ENCODE measurements around the gene ORM2.

Gene ORM2

DNA sequence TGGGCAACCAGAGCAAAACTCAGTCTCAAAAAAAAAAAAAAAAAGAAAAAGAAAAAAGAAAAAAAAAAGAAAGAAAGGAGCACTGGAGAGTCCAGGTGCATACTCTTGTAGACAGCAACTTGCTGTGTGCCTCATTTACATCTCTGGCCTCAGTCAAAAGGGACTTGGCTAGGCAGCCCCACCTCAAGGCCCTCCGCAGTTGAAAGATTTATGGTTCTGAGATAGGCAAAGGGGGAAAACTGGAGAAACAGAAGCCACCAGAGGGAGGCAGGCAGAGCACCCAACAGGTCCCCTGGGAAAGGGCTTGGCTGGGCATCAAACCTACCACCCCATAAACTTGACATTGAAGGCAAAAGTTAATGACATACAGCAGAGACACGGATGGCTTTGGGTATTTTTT lies 6.1 kb downstream of the ORM2 start:
- H2BK15ac ChIP-seq (ENCODE audit: low read depth, poor library complexity, severe bottlenecking), result no peak overlapping the region
- no peak overlapping the region for H4K8ac ChIP-seq (ENCODE audit: low read length)
- H3K79me1 ChIP-seq (replicated peaks; ENCODE audit: low read length, poor library complexity, severe bottlenecking), result peaks cover 1% of the 10 kb centered on the region
- H3K4me2 ChIP-seq (ENCODE audit: low read length, poor library complexity, severe bottlenecking), result no peak overlapping the region
- H3K4me1 ChIP-seq (ENCODE audit: control insufficient read depth, insufficient read depth, low read depth, low read length), result no peaks in the 10 kb centered on the region
- no peak overlapping the region for H3K4ac ChIP-seq (ENCODE audit: low read depth in 1 of 2, low read length in 2 of 2)
- no peaks in the 10 kb centered on the region for H3K9me3 ChIP-seq (ENCODE audit: control insufficient read depth, low read length)
- no peak overlapping the region for H2BK12ac ChIP-seq (ENCODE audit: low read length in 2 of 2)
- H4K91ac ChIP-seq (ENCODE audit: low read length), result no peak overlapping the region
- no peak overlapping the region for H3K23ac ChIP-seq (ENCODE audit: low read length in 2 of 2)
- no peak overlapping the region for H2AK5ac ChIP-seq (ENCODE audit: low read length, severe bottlenecking)
- no peak for DNase-seq
- H2BK120ac ChIP-seq (ENCODE audit: low read depth, low read length), result no peak overlapping the region
- no peak overlapping the region for H3K4me3 ChIP-seq (ENCODE audit: insufficient read depth in 1 of 2, low read depth in 1 of 2, low read length in 2 of 2)
- H3K36me3 ChIP-seq (ENCODE audit: control insufficient read depth in 1 of 2, insufficient read depth in 2 of 2, low read depth in 1 of 2, low read length in 2 of 2), result peaks cover 41 to 54% of the 10 kb centered on the region in 2 experiments
- no peak overlapping the region for H3K18ac ChIP-seq (ENCODE audit: low read depth in 1 of 2, low read length in 2 of 2)
- WGBS, result 93% methylated on average over 2 of the region's 2 CpGs
- H3K14ac ChIP-seq (ENCODE audit: low read length in 2 of 2), result no peak overlapping the region
- H3K9ac ChIP-seq (ENCODE audit: low read length), result no peak overlapping the region
- H3K27ac ChIP-seq (ENCODE audit: low read length, poor library complexity, severe bottlenecking), result no peak overlapping the region
- no peak overlapping the region for H2BK5ac ChIP-seq (ENCODE audit: low read depth, low read length, poor library complexity, severe bottlenecking)
- H2AFZ ChIP-seq (ENCODE audit: low read depth, low read length), result no peak overlapping the region
- peaks cover 0 to 1% of the 10 kb centered on the region in 2 experiments for H3K27me3 ChIP-seq (ENCODE audit: control insufficient read depth in 1 of 2, insufficient read depth in 1 of 2, low read length in 2 of 2)

DNA sequence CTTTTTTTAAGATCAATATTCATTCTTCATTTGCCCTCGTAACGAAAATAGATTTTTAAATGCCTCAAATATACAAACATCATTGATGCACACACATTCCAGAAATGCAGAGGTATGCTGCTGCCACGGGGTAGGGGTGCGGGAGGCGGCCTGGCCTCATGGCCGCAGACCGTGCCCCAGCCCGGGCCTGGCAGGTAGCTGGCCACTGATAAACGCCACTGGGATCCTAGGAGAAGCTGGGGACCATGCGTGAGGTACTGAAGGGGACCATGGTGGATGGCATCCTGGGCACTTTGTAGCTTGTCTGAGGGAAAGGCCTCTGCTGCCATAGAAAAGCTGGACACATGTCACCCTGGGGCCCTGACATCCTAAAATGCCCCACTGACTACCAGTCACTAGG lies 6.5 kb downstream of the ORM2 start:
- no peak for DNase-seq
- Histone ChIP-seq H3K27me3 (ENCODE audit: control insufficient read depth in 1 of 2, insufficient read depth in 1 of 2, low read length in 2 of 2) (no peaks in the 10 kb centered on the region), H2AK5ac (ENCODE audit: low read length, severe bottlenecking) (no peak overlapping the region), H3K9ac (ENCODE audit: low read length) (no peak overlapping the region), H3K18ac (ENCODE audit: low read depth in 1 of 2, low read length in 2 of 2) (no peak overlapping the region), H2BK12ac (ENCODE audit: low read length in 2 of 2) (no peak overlapping the region), H4K91ac (ENCODE audit: low read length) (no peak overlapping the region), H3K27ac (ENCODE audit: low read length, poor library complexity, severe bottlenecking) (no peak overlapping the region), H3K4me3 (ENCODE audit: insufficient read depth in 1 of 2, low read depth in 1 of 2, low read length in 2 of 2) (no peak overlapping the region), H3K79me1 (replicated peaks; ENCODE audit: low read length, poor library complexity, severe bottlenecking) (peaks cover 1% of the 10 kb centered on the region), H3K4me1 (ENCODE audit: control insufficient read depth, insufficient read depth, low read depth, low read length) (no peaks in the 10 kb centered on the region), H2AFZ (ENCODE audit: low read depth, low read length) (no peak overlapping the region), H3K9me3 (ENCODE audit: control insufficient read depth, low read length) (no peaks in the 10 kb centered on the region), H3K23ac (ENCODE audit: low read length in 2 of 2) (no peak overlapping the region), H3K14ac (ENCODE audit: low read length in 2 of 2) (no peak overlapping the region), H2BK15ac (ENCODE audit: low read depth, poor library complexity, severe bottlenecking) (no peak overlapping the region), H2BK120ac (ENCODE audit: low read depth, low read length) (no peak overlapping the region), H3K4me2 (ENCODE audit: low read length, poor library complexity, severe bottlenecking) (no peak overlapping the region), H3K4ac (ENCODE audit: low read depth in 1 of 2, low read length in 2 of 2) (no peak overlapping the region), H3K36me3 (ENCODE audit: control insufficient read depth in 1 of 2, insufficient read depth in 2 of 2, low read depth in 1 of 2, low read length in 2 of 2) (peaks cover 45 to 56% of the 10 kb centered on the region in 2 experiments), H4K8ac (ENCODE audit: low read length) (no peak overlapping the region), H2BK5ac (ENCODE audit: low read depth, low read length, poor library complexity, severe bottlenecking) (no peak overlapping the region)
- WGBS, result 80% methylated on average over 10 of the region's 10 CpGs

DNA sequence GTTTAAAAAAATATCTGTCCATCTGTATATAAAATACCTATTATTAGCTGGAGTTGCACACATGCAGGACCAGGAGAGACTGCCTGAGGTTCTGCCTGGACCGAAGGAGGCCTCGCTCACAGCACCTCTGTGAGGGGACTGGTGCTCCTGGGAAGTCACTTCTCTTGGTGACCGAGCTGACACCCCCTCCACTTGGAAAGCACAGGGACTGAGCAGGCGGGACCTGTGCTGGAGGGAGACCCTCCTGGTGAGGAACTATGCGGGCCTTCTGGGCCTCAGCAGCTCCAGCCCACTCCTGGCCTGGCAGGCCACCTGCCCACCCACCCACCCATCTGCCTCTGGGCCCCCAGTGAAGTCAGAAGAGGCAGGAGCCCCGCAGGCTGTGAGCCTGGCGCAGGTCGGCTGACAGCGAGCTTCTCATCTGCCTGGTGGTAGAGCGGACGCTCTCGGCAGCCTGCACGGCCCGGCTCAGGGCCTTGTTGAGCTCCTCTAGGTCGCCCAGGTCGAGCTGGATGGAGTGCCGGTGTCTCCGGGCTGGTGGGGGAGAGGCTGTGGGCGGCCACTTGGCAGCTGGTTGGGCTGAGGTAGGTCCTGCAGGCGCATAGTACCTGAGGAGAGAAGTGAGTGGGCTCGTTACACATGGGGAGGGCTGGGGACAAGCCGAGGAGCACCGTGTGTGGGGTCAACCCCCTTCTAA lies 7.2 kb downstream of the ORM2 start:
- Histone ChIP-seq H2BK12ac (ENCODE audit: low read length in 2 of 2) (no peak overlapping the region), H3K23ac (ENCODE audit: low read length in 2 of 2) (no peak overlapping the region), H3K4ac (ENCODE audit: low read depth in 1 of 2, low read length in 2 of 2) (no peak overlapping the region), H3K36me3 (ENCODE audit: control insufficient read depth in 1 of 2, insufficient read depth in 2 of 2, low read depth in 1 of 2, low read length in 2 of 2) (peaks cover 52 to 63% of the 10 kb centered on the region in 2 experiments), H3K18ac (ENCODE audit: low read depth in 1 of 2, low read length in 2 of 2) (no peak overlapping the region), H2AFZ (ENCODE audit: low read depth, low read length) (no peak overlapping the region), H2BK15ac (ENCODE audit: low read depth, poor library complexity, severe bottlenecking) (no peak overlapping the region), H4K8ac (ENCODE audit: low read length) (no peak overlapping the region), H3K4me1 (ENCODE audit: control insufficient read depth, insufficient read depth, low read depth, low read length) (no peaks in the 10 kb centered on the region), H2BK120ac (ENCODE audit: low read depth, low read length) (no peak overlapping the region), H3K4me2 (ENCODE audit: low read length, poor library complexity, severe bottlenecking) (no peak overlapping the region), H3K14ac (ENCODE audit: low read length in 2 of 2) (no peak overlapping the region), H3K27ac (ENCODE audit: low read length, poor library complexity, severe bottlenecking) (no peak overlapping the region), H3K9ac (ENCODE audit: low read length) (no peak overlapping the region), H2BK5ac (ENCODE audit: low read depth, low read length, poor library complexity, severe bottlenecking) (no peak overlapping the region), H3K4me3 (ENCODE audit: insufficient read depth in 1 of 2, low read depth in 1 of 2, low read length in 2 of 2) (no peak overlapping the region), H4K91ac (ENCODE audit: low read length) (no peak overlapping the region), H3K9me3 (ENCODE audit: control insufficient read depth, low read length) (no peaks in the 10 kb centered on the region), H2AK5ac (ENCODE audit: low read length, severe bottlenecking) (no peak overlapping the region), H3K27me3 (ENCODE audit: control insufficient read depth in 1 of 2, insufficient read depth in 1 of 2, low read length in 2 of 2) (no peaks in the 10 kb centered on the region), H3K79me1 (replicated peaks; ENCODE audit: low read length, poor library complexity, severe bottlenecking) (peaks cover 1% of the 10 kb centered on the region)
- WGBS, result 95% methylated on average over 20 of the region's 23 CpGs
- DNase-seq, result no peak

DNA sequence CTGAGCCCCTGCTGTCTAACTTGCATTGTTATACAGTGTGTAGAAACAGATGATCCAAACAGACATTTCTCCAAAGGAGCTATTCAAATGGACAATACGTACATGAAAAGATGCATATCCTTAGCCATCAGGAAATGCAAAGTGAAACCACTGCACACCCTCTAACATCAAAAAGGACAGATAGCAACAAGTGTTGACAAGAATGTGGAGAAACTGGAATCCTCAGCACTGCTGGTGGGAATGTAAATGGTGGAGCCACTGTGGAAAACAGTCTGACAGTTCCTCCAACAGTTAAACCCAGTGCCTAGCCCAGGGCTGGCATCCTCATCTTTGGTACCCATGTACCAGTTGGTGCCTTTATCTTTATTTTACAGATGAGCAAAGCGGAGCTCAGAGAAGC lies 8.5 kb downstream of the ORM2 start:
- 100% methylated on average over 2 of the region's 2 CpGs for WGBS
- H3K27ac ChIP-seq (ENCODE audit: low read length, poor library complexity, severe bottlenecking), result no peak overlapping the region

More for the DNA sequence above, 8.5 kb downstream of the ORM2 start:
- Histone ChIP-seq H3K4ac (ENCODE audit: low read depth in 1 of 2, low read length in 2 of 2) (no peak overlapping the region), H3K9me3 (ENCODE audit: control insufficient read depth, low read length) (no peaks in the 10 kb centered on the region), H3K23ac (ENCODE audit: low read length in 2 of 2) (no peak overlapping the region), H2BK120ac (ENCODE audit: low read depth, low read length) (no peak overlapping the region), H3K79me1 (replicated peaks; ENCODE audit: low read length, poor library complexity, severe bottlenecking) (peaks cover 1% of the 10 kb centered on the region), H3K4me3 (ENCODE audit: insufficient read depth in 1 of 2, low read depth in 1 of 2, low read length in 2 of 2) (no peak overlapping the region), H2BK5ac (ENCODE audit: low read depth, low read length, poor library complexity, severe bottlenecking) (no peak overlapping the region), H3K27me3 (ENCODE audit: control insufficient read depth in 1 of 2, insufficient read depth in 1 of 2, low read length in 2 of 2) (no peaks in the 10 kb centered on the region), H3K18ac (ENCODE audit: low read depth in 1 of 2, low read length in 2 of 2) (no peak overlapping the region), H3K9ac (ENCODE audit: low read length) (no peak overlapping the region), H3K4me1 (ENCODE audit: control insufficient read depth, insufficient read depth, low read depth, low read length) (no peaks in the 10 kb centered on the region), H2BK12ac (ENCODE audit: low read length in 2 of 2) (no peak overlapping the region), H2AK5ac (ENCODE audit: low read length, severe bottlenecking) (no peak overlapping the region), H3K4me2 (ENCODE audit: low read length, poor library complexity, severe bottlenecking) (no peak overlapping the region), H4K91ac (ENCODE audit: low read length) (no peak overlapping the region), H3K36me3 (ENCODE audit: control insufficient read depth in 1 of 2, insufficient read depth in 2 of 2, low read depth in 1 of 2, low read length in 2 of 2) (peaks cover 64 to 74% of the 10 kb centered on the region in 2 experiments), H4K8ac (ENCODE audit: low read length) (no peak overlapping the region), H2AFZ (ENCODE audit: low read depth, low read length) (no peak overlapping the region), H2BK15ac (ENCODE audit: low read depth, poor library complexity, severe bottlenecking) (no peak overlapping the region), H3K14ac (ENCODE audit: low read length in 2 of 2) (no peak overlapping the region)
- DNase-seq, result no peak
